GM23338 (cell line): ENCODE results near the gene SELENOH. TPM values are rescaled to one million over a fixed set of nuclear protein-coding genes. Genes with fewer than 3 reads are reported as not detected.

Source experiments
- ATAC-seq: fragments of 200-7000 bp; cut with Tn5 transposase; 3 replicates; pipeline ENCODE4 v1.9.1; 2020
- DNase-seq: peaks from one replicate; pipeline ENCODE4 v3.0.0-alpha.2; 2015; ENCODE audit warnings: low spot score
- H2AFZ ChIP-seq: fragments of 200-600 bp; sonication (generic); 2 replicates; pipeline ENCODE4 v1.8.0; 2016; ENCODE audit warnings: antibody characterized with exemption, mild to moderate bottlenecking, moderate library complexity
- H3F3A ChIP-seq: fragments of 200-600 bp; sonication (generic); replicated peaks from 2 replicates; pipeline ENCODE4 v1.8.0; 2017; ENCODE audit warnings: antibody characterized with exemption, mixed run types, low read depth
- H3K27ac ChIP-seq: fragments of 200-600 bp; sonication (generic); 2 replicates; pipeline ENCODE4 v1.6.1; 2016; ENCODE audit warnings: low read depth
- H3K27me3 ChIP-seq: fragments of 200-600 bp; sonication (generic); 2 replicates; pipeline ENCODE4 v1.8.0; 2016; ENCODE audit warnings: mild to moderate bottlenecking, mixed run types, moderate library complexity; ENCODE audit not compliant: insufficient read depth
- H3K36me3 ChIP-seq: fragments of 200-600 bp; sonication (generic); 2 replicates; pipeline ENCODE4 v1.8.0; 2016; ENCODE audit warnings: mild to moderate bottlenecking; ENCODE audit not compliant: insufficient read depth
- H3K4me1 ChIP-seq: fragments of 200-600 bp; sonication (generic); 2 replicates; pipeline ENCODE4 v1.8.0; 2016; ENCODE audit warnings: mild to moderate bottlenecking, moderate library complexity; ENCODE audit not compliant: insufficient read depth
- H3K4me2 ChIP-seq: fragments of 200-600 bp; sonication (generic); 2 replicates; pipeline ENCODE4 v1.7.1; 2017; ENCODE audit warnings: mixed run types
- H3K4me3 ChIP-seq: fragments of 200-600 bp; sonication (generic); 2 replicates; pipeline ENCODE4 v1.6.1; 2016; ENCODE audit warnings: mixed run types
- H3K79me2 ChIP-seq: fragments of 200-600 bp; sonication (generic); replicated peaks from 2 replicates; pipeline ENCODE4 v1.8.0; 2017; ENCODE audit warnings: mild to moderate bottlenecking; ENCODE audit not compliant: insufficient read depth
- H3K9me2 ChIP-seq: fragments of 200-600 bp; sonication (generic); 2 replicates; pipeline ENCODE4 v1.8.0; 2017; ENCODE audit not compliant: insufficient read depth
- H4K20me1 ChIP-seq: fragments of 200-600 bp; sonication (generic); replicated peaks from 2 replicates; pipeline ENCODE4 v1.8.0; 2017; ENCODE audit warnings: mild to moderate bottlenecking; ENCODE audit not compliant: insufficient read depth
- H3K27ac Mint-ChIP-seq: 2 replicates; pipeline ENCODE4 v1.8.0; 2020; ENCODE audit warnings: inconsistent platforms, mild to moderate bottlenecking, moderate library complexity, mixed read lengths
- H3K27me3 Mint-ChIP-seq: 3 replicates; pipeline ENCODE4 v1.8.0; 2022; ENCODE audit warnings: low read depth, mild to moderate bottlenecking, moderate library complexity, mixed read lengths, inconsistent platforms; ENCODE audit not compliant: insufficient read depth, poor library complexity
- H3K36me3 Mint-ChIP-seq: 3 replicates; pipeline ENCODE4 v1.8.0; 2021; ENCODE audit warnings: low read depth, mild to moderate bottlenecking, inconsistent platforms, moderate library complexity, mixed read lengths
- H3K4me1 Mint-ChIP-seq: 3 replicates; pipeline ENCODE4 v1.8.0; 2020; ENCODE audit warnings: mild to moderate bottlenecking, inconsistent platforms, mixed read lengths
- H3K4me3 Mint-ChIP-seq: 3 replicates; pipeline ENCODE4 v1.8.0; 2021; ENCODE audit warnings: moderate library complexity, mild to moderate bottlenecking, inconsistent platforms, mixed read lengths
- H3K9me3 Mint-ChIP-seq: 3 replicates; pipeline ENCODE4 v1.8.0; 2020; ENCODE audit warnings: moderate library complexity, mild to moderate bottlenecking, inconsistent platforms, mixed read lengths
- CREB1 ChIP-seq: fragments of 250-450 bp; sonication (Bioruptor Pico); IDR thresholded peaks from 2 replicates; pipeline ENCODE4 v1.5.0; 2020; ENCODE audit warnings: low read depth, mild to moderate bottlenecking, moderate library complexity
- EZH2 ChIP-seq: fragments of 200-600 bp; sonication (generic); IDR thresholded peaks from one replicate; pipeline ENCODE4 v1.8.0; 2017; ENCODE audit warnings: antibody characterized with exemption, mild to moderate bottlenecking, low read depth; ENCODE audit not compliant: unreplicated experiment
- EZH2phosphoT487 ChIP-seq: fragments of 200-600 bp; sonication (generic); IDR thresholded peaks from one replicate; pipeline ENCODE4 v1.8.1; 2018; ENCODE audit warnings: antibody characterized with exemption; ENCODE audit not compliant: unreplicated experiment
- JUNB ChIP-seq: IDR thresholded peaks from one replicate; pipeline ENCODE4 v1.6.1; 2016; ENCODE audit warnings: antibody characterized with exemption; ENCODE audit not compliant: unreplicated experiment
- NANOG ChIP-seq: IDR thresholded peaks from 2 replicates; pipeline ENCODE4 v1.6.1; 2016; ENCODE audit warnings: antibody characterized with exemption, borderline replicate concordance
- POLR2AphosphoS5 ChIP-seq: IDR thresholded peaks from 2 replicates; pipeline ENCODE4 v1.6.1; 2016; ENCODE audit warnings: antibody characterized with exemption, low read depth
- STAT1 ChIP-seq: IDR thresholded peaks from one replicate; pipeline ENCODE4 v1.6.1; 2016; ENCODE audit warnings: antibody characterized with exemption; ENCODE audit not compliant: unreplicated experiment
- polyA plus RNA-seq: library from polyadenylated mRNA; unstranded; fragments of >200 nt; fragmentation: Nextera tagmentation; extraction: Ambion mirVana; gene quantifications from 2 replicates; pipeline ENCODE4 v1.2.1, GENCODE V29; 2016
- total RNA-seq: library from RNA; depleted of rRNA; stranded (reverse); fragments of >200 nt; shearing (Covaris generic); gene quantifications from 2 replicates; pipeline ENCODE4 v1.2.3, GENCODE V29; 2014
- TF ChIP-seq, protein P1 (sequence below): fragments of 250-450 bp; sonication (Bioruptor Pico); IDR thresholded peaks from 2 replicates; pipeline ENCODE4 v1.5.0; 2020; ENCODE audit warnings: mild to moderate bottlenecking, moderate library complexity
- TF ChIP-seq, protein P2 (sequence below): IDR thresholded peaks from one replicate; pipeline ENCODE4 v1.6.1; 2018; ENCODE audit warnings: antibody characterized with exemption; ENCODE audit not compliant: unreplicated experiment
- TF ChIP-seq, protein P3 (sequence below): IDR thresholded peaks from 2 replicates; pipeline ENCODE4 v1.6.1; 2016; ENCODE audit warnings: antibody characterized with exemption
- TF ChIP-seq, protein P4 (sequence below), 2 experiments: fragments of 200-600 bp in 1 of 2; sonication (generic) in 1 of 2; conservative IDR thresholded peaks; 2 replicates each; pipeline versions ENCODE4 v1.5.1 to v1.6.1; 2016 to 2017; ENCODE audit warnings: antibody characterized with exemption in 2 of 2, low read depth in 2 of 2, mild to moderate bottlenecking in 2 of 2, moderate library complexity in 1 of 2

Gene SELENOH
- total and polyA plus RNA-seq, 2 experiments from 2014 or later = 282 to 379 TPM

DNA sequence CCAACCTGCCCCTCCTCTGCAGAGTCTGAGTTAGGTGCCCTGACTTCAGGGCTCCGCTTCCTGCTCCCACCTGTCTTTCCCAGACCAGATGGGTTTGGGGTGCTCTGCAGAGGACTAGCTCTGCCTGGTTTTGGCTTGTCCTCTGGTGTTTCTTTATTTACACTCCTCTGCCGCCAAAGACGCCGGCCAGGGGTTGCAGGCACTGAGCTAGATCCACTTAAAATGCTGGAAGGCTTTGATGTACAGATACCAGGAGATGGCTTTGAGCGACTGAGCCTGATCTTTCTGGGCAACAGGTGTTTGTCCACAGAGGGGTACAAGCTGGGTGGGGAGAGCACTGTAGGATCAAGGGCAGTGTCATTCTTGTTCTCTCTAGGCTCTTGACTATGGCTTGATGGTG lies 3.9 kb downstream of the SELENOH start:
- Histone ChIP-seq H2AFZ (no peak overlapping the region), H3K4me1 (peaks cover 9% of the 10 kb centered on the region), H3K36me3 (peaks cover 14% of the 10 kb centered on the region), H3K9me2 (no peaks in the 10 kb centered on the region), H3K4me2 (no peak overlapping the region), H3K79me2 (peaks cover 21% of the 10 kb centered on the region), H3K4me3 (no peak overlapping the region), H4K20me1 (no peaks in the 10 kb centered on the region), H3K27me3 (no peaks in the 10 kb centered on the region), H3F3A (peaks cover 20% of the 10 kb centered on the region; the same call in 1 of the 2 replicates), H3K27ac (0 out of 2 replicates have a peak overlapping the region, but pooled peaks have one; percentile 19)
- no peaks in the 10 kb centered on the region for H3K9me3 Mint-ChIP-seq
- TF ChIP-seq CREB1 = no peak
- no peak for TF ChIP-seq EZH2
- no peak for TF ChIP-seq NANOG
- TF ChIP-seq JUNB = no peak
- TF ChIP-seq STAT1 = no peak
- TF ChIP-seq POLR2AphosphoS5 = no peak
- TF ChIP-seq, protein P1, sequence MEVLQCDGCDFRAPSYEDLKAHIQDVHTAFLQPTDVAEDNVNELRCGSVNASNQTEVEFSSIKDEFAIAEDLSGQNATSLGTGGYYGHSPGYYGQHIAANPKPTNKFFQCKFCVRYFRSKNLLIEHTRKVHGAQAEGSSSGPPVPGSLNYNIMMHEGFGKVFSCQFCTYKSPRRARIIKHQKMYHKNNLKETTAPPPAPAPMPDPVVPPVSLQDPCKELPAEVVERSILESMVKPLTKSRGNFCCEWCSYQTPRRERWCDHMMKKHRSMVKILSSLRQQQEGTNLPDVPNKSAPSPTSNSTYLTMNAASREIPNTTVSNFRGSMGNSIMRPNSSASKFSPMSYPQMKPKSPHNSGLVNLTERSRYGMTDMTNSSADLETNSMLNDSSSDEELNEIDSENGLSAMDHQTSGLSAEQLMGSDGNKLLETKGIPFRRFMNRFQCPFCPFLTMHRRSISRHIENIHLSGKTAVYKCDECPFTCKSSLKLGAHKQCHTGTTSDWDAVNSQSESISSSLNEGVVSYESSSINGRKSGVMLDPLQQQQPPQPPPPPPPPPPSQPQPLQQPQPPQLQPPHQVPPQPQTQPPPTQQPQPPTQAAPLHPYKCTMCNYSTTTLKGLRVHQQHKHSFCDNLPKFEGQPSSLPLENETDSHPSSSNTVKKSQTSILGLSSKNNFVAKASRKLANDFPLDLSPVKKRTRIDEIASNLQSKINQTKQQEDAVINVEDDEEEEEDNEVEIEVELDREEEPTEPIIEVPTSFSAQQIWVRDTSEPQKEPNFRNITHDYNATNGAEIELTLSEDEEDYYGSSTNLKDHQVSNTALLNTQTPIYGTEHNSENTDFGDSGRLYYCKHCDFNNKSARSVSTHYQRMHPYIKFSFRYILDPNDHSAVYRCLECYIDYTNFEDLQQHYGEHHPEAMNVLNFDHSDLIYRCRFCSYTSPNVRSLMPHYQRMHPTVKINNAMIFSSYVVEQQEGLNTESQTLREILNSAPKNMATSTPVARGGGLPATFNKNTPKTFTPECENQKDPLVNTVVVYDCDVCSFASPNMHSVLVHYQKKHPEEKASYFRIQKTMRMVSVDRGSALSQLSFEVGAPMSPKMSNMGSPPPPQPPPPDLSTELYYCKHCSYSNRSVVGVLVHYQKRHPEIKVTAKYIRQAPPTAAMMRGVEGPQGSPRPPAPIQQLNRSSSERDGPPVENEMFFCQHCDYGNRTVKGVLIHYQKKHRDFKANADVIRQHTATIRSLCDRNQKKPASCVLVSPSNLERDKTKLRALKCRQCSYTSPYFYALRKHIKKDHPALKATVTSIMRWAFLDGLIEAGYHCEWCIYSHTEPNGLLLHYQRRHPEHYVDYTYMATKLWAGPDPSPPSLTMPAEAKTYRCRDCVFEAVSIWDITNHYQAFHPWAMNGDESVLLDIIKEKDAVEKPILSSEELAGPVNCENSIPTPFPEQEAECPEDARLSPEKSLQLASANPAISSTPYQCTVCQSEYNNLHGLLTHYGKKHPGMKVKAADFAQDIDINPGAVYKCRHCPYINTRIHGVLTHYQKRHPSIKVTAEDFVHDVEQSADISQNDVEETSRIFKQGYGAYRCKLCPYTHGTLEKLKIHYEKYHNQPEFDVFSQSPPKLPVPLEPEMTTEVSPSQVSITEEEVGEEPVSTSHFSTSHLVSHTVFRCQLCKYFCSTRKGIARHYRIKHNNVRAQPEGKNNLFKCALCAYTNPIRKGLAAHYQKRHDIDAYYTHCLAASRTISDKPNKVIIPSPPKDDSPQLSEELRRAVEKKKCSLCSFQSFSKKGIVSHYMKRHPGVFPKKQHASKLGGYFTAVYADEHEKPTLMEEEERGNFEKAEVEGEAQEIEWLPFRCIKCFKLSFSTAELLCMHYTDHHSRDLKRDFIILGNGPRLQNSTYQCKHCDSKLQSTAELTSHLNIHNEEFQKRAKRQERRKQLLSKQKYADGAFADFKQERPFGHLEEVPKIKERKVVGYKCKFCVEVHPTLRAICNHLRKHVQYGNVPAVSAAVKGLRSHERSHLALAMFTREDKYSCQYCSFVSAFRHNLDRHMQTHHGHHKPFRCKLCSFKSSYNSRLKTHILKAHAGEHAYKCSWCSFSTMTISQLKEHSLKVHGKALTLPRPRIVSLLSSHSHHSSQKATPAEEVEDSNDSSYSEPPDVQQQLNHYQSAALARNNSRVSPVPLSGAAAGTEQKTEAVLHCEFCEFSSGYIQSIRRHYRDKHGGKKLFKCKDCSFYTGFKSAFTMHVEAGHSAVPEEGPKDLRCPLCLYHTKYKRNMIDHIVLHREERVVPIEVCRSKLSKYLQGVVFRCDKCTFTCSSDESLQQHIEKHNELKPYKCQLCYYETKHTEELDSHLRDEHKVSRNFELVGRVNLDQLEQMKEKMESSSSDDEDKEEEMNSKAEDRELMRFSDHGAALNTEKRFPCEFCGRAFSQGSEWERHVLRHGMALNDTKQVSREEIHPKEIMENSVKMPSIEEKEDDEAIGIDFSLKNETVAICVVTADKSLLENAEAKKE (CRISPR knock-in tag) = no peak
- TF ChIP-seq, protein P2, sequence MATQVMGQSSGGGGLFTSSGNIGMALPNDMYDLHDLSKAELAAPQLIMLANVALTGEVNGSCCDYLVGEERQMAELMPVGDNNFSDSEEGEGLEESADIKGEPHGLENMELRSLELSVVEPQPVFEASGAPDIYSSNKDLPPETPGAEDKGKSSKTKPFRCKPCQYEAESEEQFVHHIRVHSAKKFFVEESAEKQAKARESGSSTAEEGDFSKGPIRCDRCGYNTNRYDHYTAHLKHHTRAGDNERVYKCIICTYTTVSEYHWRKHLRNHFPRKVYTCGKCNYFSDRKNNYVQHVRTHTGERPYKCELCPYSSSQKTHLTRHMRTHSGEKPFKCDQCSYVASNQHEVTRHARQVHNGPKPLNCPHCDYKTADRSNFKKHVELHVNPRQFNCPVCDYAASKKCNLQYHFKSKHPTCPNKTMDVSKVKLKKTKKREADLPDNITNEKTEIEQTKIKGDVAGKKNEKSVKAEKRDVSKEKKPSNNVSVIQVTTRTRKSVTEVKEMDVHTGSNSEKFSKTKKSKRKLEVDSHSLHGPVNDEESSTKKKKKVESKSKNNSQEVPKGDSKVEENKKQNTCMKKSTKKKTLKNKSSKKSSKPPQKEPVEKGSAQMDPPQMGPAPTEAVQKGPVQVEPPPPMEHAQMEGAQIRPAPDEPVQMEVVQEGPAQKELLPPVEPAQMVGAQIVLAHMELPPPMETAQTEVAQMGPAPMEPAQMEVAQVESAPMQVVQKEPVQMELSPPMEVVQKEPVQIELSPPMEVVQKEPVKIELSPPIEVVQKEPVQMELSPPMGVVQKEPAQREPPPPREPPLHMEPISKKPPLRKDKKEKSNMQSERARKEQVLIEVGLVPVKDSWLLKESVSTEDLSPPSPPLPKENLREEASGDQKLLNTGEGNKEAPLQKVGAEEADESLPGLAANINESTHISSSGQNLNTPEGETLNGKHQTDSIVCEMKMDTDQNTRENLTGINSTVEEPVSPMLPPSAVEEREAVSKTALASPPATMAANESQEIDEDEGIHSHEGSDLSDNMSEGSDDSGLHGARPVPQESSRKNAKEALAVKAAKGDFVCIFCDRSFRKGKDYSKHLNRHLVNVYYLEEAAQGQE = no peak
- TF ChIP-seq, protein P3, sequence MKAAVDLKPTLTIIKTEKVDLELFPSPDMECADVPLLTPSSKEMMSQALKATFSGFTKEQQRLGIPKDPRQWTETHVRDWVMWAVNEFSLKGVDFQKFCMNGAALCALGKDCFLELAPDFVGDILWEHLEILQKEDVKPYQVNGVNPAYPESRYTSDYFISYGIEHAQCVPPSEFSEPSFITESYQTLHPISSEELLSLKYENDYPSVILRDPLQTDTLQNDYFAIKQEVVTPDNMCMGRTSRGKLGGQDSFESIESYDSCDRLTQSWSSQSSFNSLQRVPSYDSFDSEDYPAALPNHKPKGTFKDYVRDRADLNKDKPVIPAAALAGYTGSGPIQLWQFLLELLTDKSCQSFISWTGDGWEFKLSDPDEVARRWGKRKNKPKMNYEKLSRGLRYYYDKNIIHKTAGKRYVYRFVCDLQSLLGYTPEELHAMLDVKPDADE = no peak
- TF ChIP-seq EZH2phosphoT487 = no peak
- TF ChIP-seq, protein P4, sequence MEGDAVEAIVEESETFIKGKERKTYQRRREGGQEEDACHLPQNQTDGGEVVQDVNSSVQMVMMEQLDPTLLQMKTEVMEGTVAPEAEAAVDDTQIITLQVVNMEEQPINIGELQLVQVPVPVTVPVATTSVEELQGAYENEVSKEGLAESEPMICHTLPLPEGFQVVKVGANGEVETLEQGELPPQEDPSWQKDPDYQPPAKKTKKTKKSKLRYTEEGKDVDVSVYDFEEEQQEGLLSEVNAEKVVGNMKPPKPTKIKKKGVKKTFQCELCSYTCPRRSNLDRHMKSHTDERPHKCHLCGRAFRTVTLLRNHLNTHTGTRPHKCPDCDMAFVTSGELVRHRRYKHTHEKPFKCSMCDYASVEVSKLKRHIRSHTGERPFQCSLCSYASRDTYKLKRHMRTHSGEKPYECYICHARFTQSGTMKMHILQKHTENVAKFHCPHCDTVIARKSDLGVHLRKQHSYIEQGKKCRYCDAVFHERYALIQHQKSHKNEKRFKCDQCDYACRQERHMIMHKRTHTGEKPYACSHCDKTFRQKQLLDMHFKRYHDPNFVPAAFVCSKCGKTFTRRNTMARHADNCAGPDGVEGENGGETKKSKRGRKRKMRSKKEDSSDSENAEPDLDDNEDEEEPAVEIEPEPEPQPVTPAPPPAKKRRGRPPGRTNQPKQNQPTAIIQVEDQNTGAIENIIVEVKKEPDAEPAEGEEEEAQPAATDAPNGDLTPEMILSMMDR (conservative IDR thresholded peaks at IDR 0.05; ENCODE audit: low read depth in 2 of 2) = no peak
- H3K4me1 Mint-ChIP-seq = peaks cover 15% of the 10 kb centered on the region
- peaks cover 20% of the 10 kb centered on the region for H3K27me3 Mint-ChIP-seq
- H3K4me3 Mint-ChIP-seq = no peak overlapping the region
- no peak for ATAC-seq
- H3K36me3 Mint-ChIP-seq = peaks cover 42% of the 10 kb centered on the region
- peak overlapping the region; percentile 37; the same call in 1 of the 2 replicates for H3K27ac Mint-ChIP-seq
- DNase-seq = no peak
